Fibroblast of mammary gland (primary cell): ENCODE data around the gene ZC3H12C.
A peak's percentile ranks its signal among the peaks of the same experiment; 100 is the strongest.
"Not testable (repeated sequence)": the region's sequence is repeated elsewhere in the genome, so short reads cannot be mapped to it uniquely, and the experiment has no call there.

Experiments used
- DNase-seq: peaks from one replicate; pipeline ENCODE4 v3.0.0-alpha.2; 2010; ENCODE audit warnings: low read depth
- H3K4me3 ChIP-seq: 2 replicates; pipeline ENCODE4 v1.5.1; 2011; ENCODE audit warnings: low read depth, mild to moderate bottlenecking, low read length, moderate library complexity; ENCODE audit not compliant: control insufficient read depth
- TF ChIP-seq, protein P1 (sequence below): conservative IDR thresholded peaks from 2 replicates; pipeline ENCODE4 v1.5.1; 2011; ENCODE audit warnings: low read depth, low read length, inconsistent platforms; ENCODE audit not compliant: control insufficient read depth, insufficient read depth

ZC3H12C gene

DNA sequence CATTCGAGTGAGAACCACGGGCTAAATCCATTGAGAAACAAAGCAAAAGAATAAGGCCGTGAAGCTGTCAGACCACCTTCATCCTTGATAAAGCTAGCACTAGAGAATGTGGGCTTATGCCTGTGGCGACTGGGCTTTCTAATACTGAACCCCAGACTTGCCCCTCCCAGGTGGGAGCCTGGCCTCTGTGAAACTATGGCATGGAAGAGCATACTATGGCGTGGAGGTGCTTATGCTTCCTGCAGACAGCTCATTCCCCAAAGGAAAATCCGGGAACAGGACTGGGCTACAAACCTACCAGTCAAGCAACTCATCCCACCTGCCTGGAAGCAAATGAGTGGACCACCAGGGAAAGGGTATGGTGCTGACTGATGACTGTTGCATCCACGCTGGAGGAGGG, 92.4 kb downstream of the ZC3H12C start:
- no peak for DNase-seq
- no peak overlapping the region for H3K4me3 ChIP-seq
- TF ChIP-seq, protein P1, sequence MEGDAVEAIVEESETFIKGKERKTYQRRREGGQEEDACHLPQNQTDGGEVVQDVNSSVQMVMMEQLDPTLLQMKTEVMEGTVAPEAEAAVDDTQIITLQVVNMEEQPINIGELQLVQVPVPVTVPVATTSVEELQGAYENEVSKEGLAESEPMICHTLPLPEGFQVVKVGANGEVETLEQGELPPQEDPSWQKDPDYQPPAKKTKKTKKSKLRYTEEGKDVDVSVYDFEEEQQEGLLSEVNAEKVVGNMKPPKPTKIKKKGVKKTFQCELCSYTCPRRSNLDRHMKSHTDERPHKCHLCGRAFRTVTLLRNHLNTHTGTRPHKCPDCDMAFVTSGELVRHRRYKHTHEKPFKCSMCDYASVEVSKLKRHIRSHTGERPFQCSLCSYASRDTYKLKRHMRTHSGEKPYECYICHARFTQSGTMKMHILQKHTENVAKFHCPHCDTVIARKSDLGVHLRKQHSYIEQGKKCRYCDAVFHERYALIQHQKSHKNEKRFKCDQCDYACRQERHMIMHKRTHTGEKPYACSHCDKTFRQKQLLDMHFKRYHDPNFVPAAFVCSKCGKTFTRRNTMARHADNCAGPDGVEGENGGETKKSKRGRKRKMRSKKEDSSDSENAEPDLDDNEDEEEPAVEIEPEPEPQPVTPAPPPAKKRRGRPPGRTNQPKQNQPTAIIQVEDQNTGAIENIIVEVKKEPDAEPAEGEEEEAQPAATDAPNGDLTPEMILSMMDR = no peak

DNA sequence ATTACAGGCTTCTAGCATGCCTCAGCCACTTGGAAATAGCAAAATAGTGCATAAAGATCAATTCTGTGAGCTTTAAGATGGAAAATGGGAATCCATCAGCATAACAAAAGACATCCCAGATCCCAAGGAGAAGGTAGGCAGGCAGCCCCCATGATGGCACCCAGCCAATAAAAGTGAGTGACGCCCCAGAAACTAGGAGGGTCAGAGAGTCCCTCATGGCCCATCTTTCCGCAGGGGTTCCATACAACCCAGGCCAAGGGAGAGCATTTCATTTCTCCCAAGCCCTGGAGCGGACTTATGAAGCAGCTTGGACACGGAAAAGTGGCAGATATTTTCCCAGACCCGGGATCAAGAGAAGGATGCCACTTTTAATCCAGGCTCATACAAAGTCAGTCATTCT, 93.3 kb downstream of the ZC3H12C start:
- H3K4me3 ChIP-seq = no peak overlapping the region
- TF ChIP-seq, protein P1 = no peak
- DNase-seq = no peak

DNA sequence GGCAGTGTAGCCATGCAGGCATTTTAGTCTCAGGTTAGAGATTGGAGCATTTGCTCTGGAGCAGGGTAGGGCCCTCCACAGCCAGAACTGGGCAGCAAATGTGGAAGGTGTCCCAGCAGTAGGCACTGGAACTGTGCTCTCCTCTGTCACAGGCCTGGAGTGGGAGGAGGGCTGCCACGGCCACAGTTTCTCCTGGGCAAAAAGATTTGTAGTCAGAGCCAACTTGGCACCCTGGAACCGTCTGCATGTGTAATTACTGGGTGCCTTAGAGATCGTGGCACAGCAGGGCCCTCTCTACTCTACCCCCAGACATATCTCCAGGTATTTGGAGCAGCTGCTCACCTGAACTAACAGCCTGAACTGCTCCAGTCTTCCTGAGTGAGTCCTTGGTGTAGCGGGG, 93.7 kb downstream of the ZC3H12C start:
- TF ChIP-seq, protein P1 = no peak
- no peak for DNase-seq
- no peak overlapping the region for H3K4me3 ChIP-seq

DNA sequence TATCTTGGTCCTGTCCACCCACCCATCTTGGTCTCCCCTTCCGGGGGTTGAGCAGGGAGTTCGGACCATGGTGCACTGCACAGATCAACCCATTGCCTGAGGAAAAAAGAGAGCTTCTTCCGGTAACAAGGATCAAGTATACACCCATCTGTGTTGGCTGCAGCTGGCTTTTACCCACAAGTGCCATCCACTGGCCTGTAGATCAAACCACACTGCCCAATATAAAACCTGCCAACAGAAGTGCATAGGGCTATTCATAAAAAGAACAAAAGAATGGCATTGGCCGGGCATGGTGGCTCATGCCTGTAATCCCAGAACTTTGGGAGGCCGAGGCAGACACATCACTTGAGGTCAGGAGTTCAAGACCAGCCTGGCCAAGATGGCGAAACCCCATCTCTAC, 94.5 kb downstream of the ZC3H12C start:
- TF ChIP-seq, protein P1 = no peak
- H3K4me3 ChIP-seq = no peak overlapping the region
- DNase-seq = no peak

DNA sequence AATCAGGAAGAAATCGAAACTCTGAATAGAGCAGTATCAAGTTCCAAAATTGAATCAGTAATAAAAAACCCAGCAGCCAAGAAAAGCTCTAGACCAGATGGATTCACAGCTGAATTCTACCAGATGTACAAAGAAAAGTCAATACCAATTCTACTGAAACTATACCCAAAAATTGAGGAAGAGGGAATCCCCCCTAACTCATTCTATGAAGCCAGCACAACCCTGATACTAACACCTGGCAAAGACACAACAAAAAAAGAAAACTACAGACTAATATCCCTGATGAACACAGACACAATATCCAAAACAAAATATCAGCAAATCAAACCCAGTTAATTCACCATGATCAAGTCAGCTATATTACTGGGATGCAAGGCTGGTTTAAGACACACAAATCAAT, 97.7 kb downstream of the ZC3H12C start:
- TF ChIP-seq, protein P1 = no peak

DNA sequence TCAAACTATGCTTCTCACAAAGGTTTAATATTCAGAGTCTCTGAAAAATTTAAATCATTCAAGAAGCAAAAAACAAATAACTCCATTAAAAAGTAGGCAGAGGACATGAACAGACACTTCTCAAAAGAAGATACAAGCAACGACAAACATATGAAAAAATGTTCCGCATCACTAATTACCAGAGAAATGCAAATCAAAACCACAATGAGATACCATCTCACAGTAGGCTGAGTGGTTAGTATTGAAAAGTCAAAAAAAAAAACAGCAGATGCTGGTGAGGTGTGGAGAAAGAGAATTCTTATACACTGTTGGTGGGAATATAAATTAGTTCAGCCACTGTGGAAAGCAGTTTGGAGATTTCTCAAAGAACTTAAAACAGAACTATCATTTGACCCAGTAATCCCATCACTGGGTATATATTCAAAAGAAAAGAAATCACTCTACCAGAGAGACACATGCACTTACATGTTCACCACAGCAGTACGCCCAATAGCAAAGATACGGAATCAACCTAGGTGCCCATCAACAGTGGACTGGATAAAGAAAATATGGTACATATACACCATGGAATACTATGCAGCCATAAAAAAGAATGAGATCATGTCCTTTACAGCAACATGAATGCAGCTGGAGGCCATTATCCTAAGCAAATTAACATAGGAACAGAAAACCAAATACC, 99.6 kb downstream of the ZC3H12C start:
- H3K4me3 ChIP-seq, DNase-seq: not testable (repeated sequence)

More for the DNA sequence above, 97.7 kb downstream of the ZC3H12C start:
- DNase-seq = no peak
- no peak overlapping the region for H3K4me3 ChIP-seq

DNA sequence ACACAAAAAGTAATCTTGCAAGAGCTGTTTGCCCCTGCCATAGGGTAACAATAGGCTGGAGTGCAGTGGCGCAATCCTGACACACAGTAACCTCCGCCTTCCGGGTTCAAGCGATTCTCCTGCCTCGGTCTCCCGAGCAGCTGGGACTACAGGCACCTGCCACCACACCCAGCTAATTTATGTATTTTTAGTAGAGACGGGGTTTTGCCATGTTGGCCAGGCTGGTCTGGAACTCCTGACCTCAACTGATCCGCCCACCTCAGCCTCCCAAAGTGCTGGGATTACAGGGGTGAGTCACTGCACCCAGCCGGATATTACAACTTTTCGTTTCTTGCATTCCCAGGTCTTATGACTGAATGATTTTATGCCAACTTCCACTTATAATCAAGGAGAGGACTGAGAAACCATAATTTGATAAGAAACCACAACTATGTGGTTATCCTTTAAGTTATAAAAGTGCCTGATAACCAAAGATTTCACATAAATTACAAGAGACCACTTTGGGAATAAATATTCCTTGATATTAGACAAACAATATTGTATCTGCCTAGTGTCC, 101.1 kb downstream of the ZC3H12C start:
- DNase-seq = peak; percentile 94
- H3K4me3 ChIP-seq = not testable (repeated sequence)

DNA sequence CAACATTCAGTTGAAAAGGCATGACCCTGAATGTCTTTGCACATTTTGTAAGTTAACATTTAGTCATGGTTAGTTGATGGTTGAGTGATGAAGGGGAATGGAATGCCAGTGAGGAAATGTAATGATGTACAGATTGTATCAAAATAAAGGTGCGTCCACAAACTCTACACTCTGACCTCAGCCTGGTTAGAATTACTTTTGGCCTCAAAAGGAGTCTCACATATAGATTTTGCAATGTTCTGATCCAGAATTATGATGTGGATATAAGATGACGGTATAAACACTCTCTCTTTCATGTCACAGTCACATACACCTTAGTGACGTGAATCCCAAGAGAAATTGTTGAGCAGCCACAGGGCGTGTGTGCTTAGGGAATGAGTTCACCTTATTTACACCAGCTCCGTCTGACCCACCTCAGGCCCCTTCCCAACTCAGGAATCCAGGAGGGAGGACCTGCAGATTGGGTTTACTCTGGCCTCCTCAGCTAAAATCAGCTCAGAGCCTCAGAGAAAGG, 103.1 kb downstream of the ZC3H12C start:
- H3K4me3 ChIP-seq = no peak overlapping the region
- TF ChIP-seq, protein P1 = no peak
- DNase-seq = peak; percentile 99
